Measurements from ENCODE around the gene RIPPLY3.
"Not testable (repeated sequence)": the region's sequence is repeated elsewhere in the genome, so short reads cannot be mapped to it uniquely, and the experiment has no call there.

DNA sequence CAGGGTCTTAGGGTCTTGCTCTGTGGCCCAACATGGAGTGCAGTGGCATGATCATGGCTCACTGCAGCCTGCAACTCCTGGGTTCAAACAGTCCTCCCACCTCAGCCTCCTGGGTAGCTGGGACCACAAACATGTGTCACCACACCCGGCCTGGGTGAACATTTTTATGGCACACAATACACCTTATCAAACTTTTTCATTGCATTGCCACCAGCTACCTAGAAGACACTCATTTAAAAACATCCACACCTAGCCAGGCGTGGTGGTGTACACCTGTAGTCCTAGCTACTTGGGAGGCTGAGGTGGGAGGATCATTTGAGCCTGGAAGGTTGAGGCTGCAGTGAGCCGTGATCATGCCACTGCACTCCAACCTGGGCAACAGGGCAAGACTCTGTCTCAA lies 2.6 kb upstream of the RIPPLY3 start:
- TF ChIP-seq, protein P1, sequence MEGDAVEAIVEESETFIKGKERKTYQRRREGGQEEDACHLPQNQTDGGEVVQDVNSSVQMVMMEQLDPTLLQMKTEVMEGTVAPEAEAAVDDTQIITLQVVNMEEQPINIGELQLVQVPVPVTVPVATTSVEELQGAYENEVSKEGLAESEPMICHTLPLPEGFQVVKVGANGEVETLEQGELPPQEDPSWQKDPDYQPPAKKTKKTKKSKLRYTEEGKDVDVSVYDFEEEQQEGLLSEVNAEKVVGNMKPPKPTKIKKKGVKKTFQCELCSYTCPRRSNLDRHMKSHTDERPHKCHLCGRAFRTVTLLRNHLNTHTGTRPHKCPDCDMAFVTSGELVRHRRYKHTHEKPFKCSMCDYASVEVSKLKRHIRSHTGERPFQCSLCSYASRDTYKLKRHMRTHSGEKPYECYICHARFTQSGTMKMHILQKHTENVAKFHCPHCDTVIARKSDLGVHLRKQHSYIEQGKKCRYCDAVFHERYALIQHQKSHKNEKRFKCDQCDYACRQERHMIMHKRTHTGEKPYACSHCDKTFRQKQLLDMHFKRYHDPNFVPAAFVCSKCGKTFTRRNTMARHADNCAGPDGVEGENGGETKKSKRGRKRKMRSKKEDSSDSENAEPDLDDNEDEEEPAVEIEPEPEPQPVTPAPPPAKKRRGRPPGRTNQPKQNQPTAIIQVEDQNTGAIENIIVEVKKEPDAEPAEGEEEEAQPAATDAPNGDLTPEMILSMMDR (IDR thresholded peaks at IDR 0.05): not testable (repeated sequence)
- TF ChIP-seq POLR2A (IDR thresholded peaks at IDR 0.05): not testable (repeated sequence)

All from esophagus squamous epithelium (tissue), 4 donors.